Loucy (cell line): Measurements from ENCODE around the gene ATP5F1C.

Source experiments
- CTCF ChIP-seq: fragments of 200-600 bp; sonication (generic); conservative IDR thresholded peaks from 2 replicates; pipeline ENCODE4 v1.5.1; 2014; ENCODE audit warnings: mild to moderate bottlenecking, antibody characterized with exemption, low read length
- EZH2phosphoT487 ChIP-seq: fragments of 200-600 bp; IDR thresholded peaks from 2 replicates; pipeline ENCODE4 v1.6.1; 2018; ENCODE audit warnings: antibody characterized with exemption, mild to moderate bottlenecking, moderate library complexity, borderline replicate concordance

DNA sequence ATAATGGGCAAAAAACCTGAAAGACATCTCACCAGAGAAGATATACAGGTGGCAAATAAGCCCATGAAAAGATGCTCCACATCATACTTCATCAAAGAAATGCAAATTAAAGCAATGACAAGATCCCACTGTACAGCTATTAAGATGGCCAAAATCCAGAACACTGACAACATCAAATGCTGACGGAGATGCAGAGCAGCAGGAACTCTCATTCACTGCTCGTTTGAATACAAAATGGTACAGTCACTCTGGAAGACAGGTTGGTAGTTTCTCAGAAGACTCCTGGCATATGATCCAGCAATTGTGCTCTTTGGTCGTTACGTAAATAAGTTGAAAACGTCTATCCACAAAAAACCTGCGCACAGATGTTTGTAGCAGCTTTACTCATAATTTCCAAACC, 35.7 kb upstream of the ATP5F1C start:
- no peak for TF ChIP-seq CTCF
- TF ChIP-seq EZH2phosphoT487, result no peak
